Neural progenitor cell (in vitro differentiated cells): ENCODE data around the gene CCDC15. TPM values are rescaled to one million over a fixed set of nuclear protein-coding genes. Genes with fewer than 3 reads are reported as not detected.
"Not testable (repeated sequence)": the region's sequence is repeated elsewhere in the genome, so short reads cannot be mapped to it uniquely, and the experiment has no call there.

Experiments
- DNase-seq: peaks from one replicate; pipeline ENCODE4 v3.0.0-alpha.2; 2016; ENCODE audit warnings: low spot score
- H2AFZ ChIP-seq: fragments of 200-600 bp; sonication (generic); replicated peaks from 2 replicates; pipeline ENCODE4 v1.6.1; 2016; ENCODE audit warnings: antibody characterized with exemption
- H3F3A ChIP-seq: fragments of 200-600 bp; sonication (generic); 2 replicates; pipeline ENCODE4 v1.6.1; 2016; ENCODE audit warnings: antibody characterized with exemption, low read depth
- H3K27ac ChIP-seq: fragments of 200-600 bp; sonication (generic); 2 replicates; pipeline ENCODE4 v1.5.1; 2016; ENCODE audit warnings: mild to moderate bottlenecking
- H3K27me3 ChIP-seq: fragments of 200-600 bp; sonication (generic); 2 replicates; pipeline ENCODE4 v1.6.1; 2016; ENCODE audit warnings: mild to moderate bottlenecking, moderate library complexity
- H3K36me3 ChIP-seq: fragments of 200-600 bp; sonication (generic); 2 replicates; pipeline ENCODE4 v1.5.1; 2016
- H3K4me1 ChIP-seq: fragments of 200-600 bp; sonication (generic); 2 replicates; pipeline ENCODE4 v1.6.1; 2016; ENCODE audit warnings: mixed run types
- H3K4me2 ChIP-seq: fragments of 200-600 bp; sonication (generic); 2 replicates; pipeline ENCODE4 v1.6.1; 2016
- H3K4me3 ChIP-seq: fragments of 200-600 bp; sonication (generic); 2 replicates; pipeline ENCODE4 v1.5.1; 2016
- H3K79me2 ChIP-seq: fragments of 200-600 bp; sonication (generic); 2 replicates; pipeline ENCODE4 v1.6.1; 2016; ENCODE audit warnings: low read depth
- H3K9ac ChIP-seq: fragments of 200-600 bp; sonication (generic); 2 replicates; pipeline ENCODE4 v1.6.1; 2016
- H3K9me3 ChIP-seq: fragments of 200-600 bp; sonication (generic); 2 replicates; pipeline ENCODE4 v1.5.1; 2016; ENCODE audit warnings: low read depth
- H4K20me1 ChIP-seq: fragments of 200-600 bp; sonication (generic); 2 replicates; pipeline ENCODE4 v1.6.1; 2016; ENCODE audit warnings: low read depth
- H3K27ac Mint-ChIP-seq: 3 replicates; pipeline ENCODE4 v1.8.0; 2021; ENCODE audit warnings: mixed read lengths
- H3K27me3 Mint-ChIP-seq: 2 replicates; pipeline ENCODE4 v1.8.0; 2022; ENCODE audit warnings: low read depth, mild to moderate bottlenecking, inconsistent platforms, moderate library complexity, mixed read lengths; ENCODE audit not compliant: insufficient read depth
- H3K36me3 Mint-ChIP-seq: 3 replicates; pipeline ENCODE4 v1.8.0; 2021; ENCODE audit warnings: mixed read lengths
- H3K4me1 Mint-ChIP-seq: 3 replicates; pipeline ENCODE4 v1.8.0; 2021; ENCODE audit warnings: mixed read lengths
- H3K4me3 Mint-ChIP-seq: 3 replicates; pipeline ENCODE4 v1.8.0; 2021; ENCODE audit warnings: mild to moderate bottlenecking, moderate library complexity, mixed read lengths
- H3K9me3 Mint-ChIP-seq: 3 replicates; pipeline ENCODE4 v1.8.0; 2020; ENCODE audit warnings: mixed read lengths
- EZH2 ChIP-seq: fragments of 200-600 bp; sonication (generic); IDR thresholded peaks from 2 replicates; pipeline ENCODE4 v1.6.1; 2017; ENCODE audit warnings: antibody characterized with exemption, mild to moderate bottlenecking, moderate library complexity
- EZH2phosphoT487 ChIP-seq: fragments of 200-600 bp; sonication (generic); IDR thresholded peaks from 2 replicates; pipeline ENCODE4 v1.6.1; 2017; ENCODE audit warnings: antibody characterized with exemption
- total RNA-seq: library from RNA; depleted of rRNA; stranded (reverse); fragments of >200 nt; gene quantifications from 2 replicates; pipeline ENCODE4 v1.2.3, GENCODE V29; 2015; ENCODE audit warnings: low replicate concordance
- TF ChIP-seq, protein P1 (sequence below): fragments of 200-600 bp; sonication (generic); IDR thresholded peaks from 2 replicates; pipeline ENCODE4 v1.5.1; 2017; ENCODE audit warnings: antibody characterized with exemption, mild to moderate bottlenecking

CCDC15 gene
- total RNA-seq, 1 donor from 2014 or later = 11.2 TPM

GRCh38 chr11:125088123-125088522 lies 134.1 kb downstream of the CCDC15 start:
- no peaks in the 10 kb centered on the region for H3K9me3 ChIP-seq
- no peak overlapping the region for H3K27ac ChIP-seq
- H3K27ac Mint-ChIP-seq = no peak overlapping the region
- H3F3A ChIP-seq = peaks cover 22% of the 10 kb centered on the region
- no peak overlapping the region for H3K4me2 ChIP-seq
- no peak overlapping the region for H3K9ac ChIP-seq
- no peaks in the 10 kb centered on the region for H3K79me2 ChIP-seq
- no peaks in the 10 kb centered on the region for H3K27me3 ChIP-seq
- H3K36me3 Mint-ChIP-seq = peaks cover 5% of the 10 kb centered on the region
- H3K4me3 ChIP-seq = no peak overlapping the region
- H2AFZ ChIP-seq = no peak overlapping the region
- H3K9me3 Mint-ChIP-seq = no peaks in the 10 kb centered on the region
- H3K4me3 Mint-ChIP-seq = no peak overlapping the region
- peaks cover 19% of the 10 kb centered on the region for H3K4me1 ChIP-seq
- H3K27me3 Mint-ChIP-seq = peaks cover 7% of the 10 kb centered on the region
- no peaks in the 10 kb centered on the region for H4K20me1 ChIP-seq
- H3K4me1 Mint-ChIP-seq = peaks cover 33% of the 10 kb centered on the region
- TF ChIP-seq, protein P1, sequence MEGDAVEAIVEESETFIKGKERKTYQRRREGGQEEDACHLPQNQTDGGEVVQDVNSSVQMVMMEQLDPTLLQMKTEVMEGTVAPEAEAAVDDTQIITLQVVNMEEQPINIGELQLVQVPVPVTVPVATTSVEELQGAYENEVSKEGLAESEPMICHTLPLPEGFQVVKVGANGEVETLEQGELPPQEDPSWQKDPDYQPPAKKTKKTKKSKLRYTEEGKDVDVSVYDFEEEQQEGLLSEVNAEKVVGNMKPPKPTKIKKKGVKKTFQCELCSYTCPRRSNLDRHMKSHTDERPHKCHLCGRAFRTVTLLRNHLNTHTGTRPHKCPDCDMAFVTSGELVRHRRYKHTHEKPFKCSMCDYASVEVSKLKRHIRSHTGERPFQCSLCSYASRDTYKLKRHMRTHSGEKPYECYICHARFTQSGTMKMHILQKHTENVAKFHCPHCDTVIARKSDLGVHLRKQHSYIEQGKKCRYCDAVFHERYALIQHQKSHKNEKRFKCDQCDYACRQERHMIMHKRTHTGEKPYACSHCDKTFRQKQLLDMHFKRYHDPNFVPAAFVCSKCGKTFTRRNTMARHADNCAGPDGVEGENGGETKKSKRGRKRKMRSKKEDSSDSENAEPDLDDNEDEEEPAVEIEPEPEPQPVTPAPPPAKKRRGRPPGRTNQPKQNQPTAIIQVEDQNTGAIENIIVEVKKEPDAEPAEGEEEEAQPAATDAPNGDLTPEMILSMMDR = no peak
- TF ChIP-seq EZH2 = no peak
- TF ChIP-seq EZH2phosphoT487 = no peak
- H3K36me3 ChIP-seq = no peaks in the 10 kb centered on the region
- DNase-seq = no peak

DNA sequence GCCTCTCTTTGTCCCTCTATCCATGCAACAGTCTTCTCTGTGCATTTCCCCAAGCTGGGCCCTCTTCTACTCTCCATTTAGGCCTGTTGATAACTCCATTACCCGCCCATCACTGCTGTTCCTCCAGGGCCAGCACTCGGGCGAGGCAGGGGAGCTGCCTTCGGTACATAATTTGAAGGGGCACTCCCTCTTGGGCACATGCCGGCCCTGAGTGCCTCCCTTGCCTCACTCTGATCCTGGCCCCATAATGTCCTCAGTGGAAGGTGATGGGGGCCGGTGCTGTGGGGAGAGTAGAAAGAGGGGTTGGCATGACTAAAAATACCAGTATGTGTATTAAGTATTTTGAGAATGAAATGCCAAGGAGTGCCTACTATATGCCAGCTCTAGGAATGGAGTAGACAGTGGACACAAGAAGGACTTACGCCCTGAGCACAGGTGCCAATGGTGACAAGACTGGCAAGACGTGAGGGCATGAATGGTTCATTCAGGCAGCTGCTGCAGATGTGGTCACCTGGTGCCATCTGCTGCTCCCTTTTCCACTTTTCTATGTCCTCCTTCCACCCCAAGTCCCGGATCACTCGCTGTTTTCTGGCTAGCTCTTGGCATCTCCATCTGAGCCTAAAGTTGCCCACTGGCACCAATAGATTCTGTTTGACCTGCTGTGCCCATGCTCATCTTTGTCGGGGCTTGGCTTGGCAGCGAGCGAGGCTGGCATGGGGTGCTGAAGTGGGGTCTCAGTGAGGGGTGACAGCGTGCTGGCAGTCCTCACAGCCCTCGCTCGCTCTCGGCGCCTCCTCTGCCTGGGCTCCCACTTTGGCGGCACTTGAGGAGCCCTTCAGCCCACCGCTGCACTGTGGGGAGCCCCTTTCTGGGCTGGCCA lies 134.8 kb downstream of the CCDC15 start:
- Histone ChIP-seq H3K4me1 (peaks cover 19% of the 10 kb centered on the region), H3K9me3 (no peaks in the 10 kb centered on the region), H3K27ac (no peak overlapping the region), H3K4me2 (no peak overlapping the region), H3K79me2 (no peaks in the 10 kb centered on the region), H4K20me1 (no peaks in the 10 kb centered on the region), H3K4me3 (no peak overlapping the region), H2AFZ (no peak overlapping the region), H3F3A (peaks cover 22% of the 10 kb centered on the region), H3K9ac (no peak overlapping the region), H3K36me3 (no peaks in the 10 kb centered on the region), H3K27me3 (no peaks in the 10 kb centered on the region)
- Mint-ChIP-seq H3K4me1 (peaks cover 32% of the 10 kb centered on the region), H3K9me3 (no peaks in the 10 kb centered on the region), H3K36me3 (peaks cover 5% of the 10 kb centered on the region), H3K27ac (peak overlapping the region; percentile 14), H3K4me3 (no peak overlapping the region), H3K27me3 (peaks cover 7% of the 10 kb centered on the region)
- TF ChIP-seq EZH2 (no peak), EZH2phosphoT487 (no peak)
- TF ChIP-seq, protein P1 = no peak
- DNase-seq = no peak

DNA sequence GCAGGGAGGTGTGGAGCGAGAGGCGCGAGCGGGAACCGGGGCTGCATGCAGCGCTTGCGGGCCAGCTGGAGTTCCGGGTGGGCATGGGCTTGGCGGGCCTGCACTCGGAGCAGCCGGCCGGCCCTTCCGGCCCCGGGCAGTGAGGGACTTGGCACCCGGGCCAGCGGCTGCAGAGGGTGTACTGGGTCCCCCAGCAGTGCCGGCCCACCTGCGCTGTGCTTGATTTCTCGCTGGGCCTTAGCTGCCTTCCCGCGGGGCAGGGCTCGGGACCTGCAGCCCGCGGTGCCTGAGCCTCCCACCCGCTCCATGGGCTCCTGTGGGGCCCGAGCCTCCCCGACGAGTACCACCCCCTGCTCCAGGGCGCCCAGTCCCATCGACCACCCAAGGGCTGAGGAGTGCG lies 135.5 kb downstream of the CCDC15 start:
- H3K27ac Mint-ChIP-seq, H3K9me3 Mint-ChIP-seq, H3K36me3 ChIP-seq, H3K9me3 ChIP-seq, H3K27me3 Mint-ChIP-seq, H2AFZ ChIP-seq, H3K4me3 ChIP-seq, H3K4me2 ChIP-seq, H4K20me1 ChIP-seq, H3K36me3 Mint-ChIP-seq, DNase-seq, H3K79me2 ChIP-seq, H3K9ac ChIP-seq, H3K4me3 Mint-ChIP-seq, H3K27me3 ChIP-seq, H3K27ac ChIP-seq: not testable (repeated sequence)
- H3K4me1 ChIP-seq = peaks cover 19% of the 10 kb centered on the region
- peaks cover 33% of the 10 kb centered on the region for H3K4me1 Mint-ChIP-seq
- H3F3A ChIP-seq = peaks cover 22% of the 10 kb centered on the region

DNA sequence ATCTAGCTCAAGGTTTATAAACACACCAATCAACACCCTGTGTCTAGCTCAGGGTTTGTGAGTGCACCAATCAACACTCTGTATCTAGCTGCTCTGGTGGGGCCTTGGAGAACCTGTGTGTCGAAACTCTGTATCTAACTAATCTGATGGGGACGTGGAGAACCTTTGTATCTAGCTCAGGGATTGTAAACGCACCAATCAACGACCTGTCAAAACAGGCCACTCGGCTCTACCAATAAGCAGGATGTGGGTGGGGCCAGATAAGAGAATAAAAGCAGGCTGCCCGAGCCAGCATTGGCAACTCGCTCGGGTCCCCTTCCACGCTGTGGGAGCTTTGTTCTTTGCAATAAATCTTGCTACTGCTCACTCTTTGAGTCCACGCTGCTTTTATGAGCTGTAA lies 136.1 kb downstream of the CCDC15 start:
- not testable (repeated sequence) for H2AFZ ChIP-seq, H3K27me3 Mint-ChIP-seq, H3K4me2 ChIP-seq, DNase-seq, H3K27me3 ChIP-seq, H3K79me2 ChIP-seq, H3K9me3 ChIP-seq, H3K9ac ChIP-seq, H3K27ac ChIP-seq, H3K4me3 Mint-ChIP-seq, H3K9me3 Mint-ChIP-seq, H3K36me3 Mint-ChIP-seq, H3K36me3 ChIP-seq, H3K4me3 ChIP-seq, H4K20me1 ChIP-seq
- H3K4me1 ChIP-seq = peaks cover 19% of the 10 kb centered on the region
- H3K4me1 Mint-ChIP-seq = peaks cover 33% of the 10 kb centered on the region
- H3F3A ChIP-seq = peaks cover 22% of the 10 kb centered on the region
- peak overlapping the region; percentile 76 for H3K27ac Mint-ChIP-seq
